H1 (cell line): Measurements from ENCODE around the gene GNAL. TPM values are rescaled to one million over a fixed set of nuclear protein-coding genes. Genes with fewer than 3 reads are reported as not detected.
A peak's percentile ranks its signal among the peaks of the same experiment; 100 is the strongest.

Experiments
- BCL11A ChIP-seq, 2 experiments: IDR thresholded peaks; one replicate each; pipeline ENCODE4 v1.6.1; 2011; ENCODE audit warnings: low read depth in 2 of 2, low read length in 2 of 2, mild to moderate bottlenecking in 2 of 2
- CHD7 ChIP-seq: fragments of 300-600 bp; sonication (generic); IDR thresholded peaks from 2 replicates; pipeline ENCODE4 v1.7.1; 2012; ENCODE audit warnings: low read length, moderate library complexity, mild to moderate bottlenecking, inconsistent platforms; ENCODE audit not compliant: insufficient replicate concordance
- EGR1 ChIP-seq: IDR thresholded peaks from 2 replicates; pipeline ENCODE4 v1.6.1; 2011; ENCODE audit warnings: low read depth, low read length, borderline replicate concordance
- GABPA ChIP-seq: IDR thresholded peaks from 2 replicates; pipeline ENCODE4 v1.6.1; 2011; ENCODE audit warnings: mild to moderate bottlenecking, low read length, moderate library complexity, borderline replicate concordance; ENCODE audit not compliant: insufficient read depth
- HDAC2 ChIP-seq, 2 experiments: fragments of 300-600 bp in 1 of 2; sonication (generic) in 1 of 2; IDR thresholded peaks; 2 replicates each; pipeline ENCODE4 v1.6.1; 2011 to 2012; ENCODE audit warnings: low read depth in 2 of 2, low read length in 2 of 2, mild to moderate bottlenecking in 2 of 2, moderate library complexity in 2 of 2, borderline replicate concordance in 1 of 2, inconsistent platforms in 1 of 2
- MAFK ChIP-seq: IDR thresholded peaks from 2 replicates; pipeline ENCODE4 v1.6.1; 2012; ENCODE audit warnings: low read depth, mild to moderate bottlenecking, improper control_type of control experiment, low read length
- MAX ChIP-seq: IDR thresholded peaks from 2 replicates; pipeline ENCODE4 v1.6.1; 2012; ENCODE audit warnings: inconsistent platforms
- SAP30 ChIP-seq: fragments of 300-600 bp; sonication (generic); IDR thresholded peaks from 2 replicates; pipeline ENCODE4 v1.7.1; 2012; ENCODE audit warnings: low read length, moderate library complexity, mild to moderate bottlenecking, inconsistent platforms; ENCODE audit not compliant: insufficient read depth, insufficient replicate concordance
- SIRT6 ChIP-seq: IDR thresholded peaks from one replicate; pipeline ENCODE4 v1.7.1; 2012; ENCODE audit warnings: low read length, inconsistent platforms
- SP4 ChIP-seq: IDR thresholded peaks from 2 replicates; pipeline ENCODE4 v1.6.1; 2012; ENCODE audit warnings: low read length, inconsistent platforms
- SUZ12 ChIP-seq: fragments of 200-600 bp; sonication (generic); IDR thresholded peaks from 2 replicates; pipeline ENCODE4 v1.6.1; 2012; ENCODE audit warnings: mild to moderate bottlenecking, inconsistent platforms, low read length, moderate library complexity, mixed read lengths
- polyA plus RNA-seq, 7 experiments: library from polyadenylated mRNA; depleted of rRNA in 3 of 7; stranded (reverse) in 5 of 7; unstranded in 2 of 7; fragments of >200 nt in 5 of 7; fragments of 200-250 nt in 2 of 7; gene quantifications; 1 replicate in 5 of 7; 2 replicates in 1 of 7; 4 replicates in 1 of 7; pipeline versions ENCODE4 v1.2.1 to v1.2.3, GENCODE V29; 2011 to 2013; ENCODE audit warnings: missing spikeins in 2 of 7, mixed read lengths in 2 of 7
- total RNA-seq: library from RNA; stranded (reverse); fragmentation: NEBNext Ultra II Directional; extraction: Animal tissue kit (Norgen Biotek cat#: 25700); gene quantifications from 2 replicates; pipeline ENCODE4 v1.2.1, GENCODE V29; 2021

The GNAL gene
- total and polyA plus RNA-seq, 2 of the 8 experiments (the other 6 are each of a cell fraction or from before 2014, with no cell fraction given) = 13.2 to 18.3 TPM

- TF ChIP-seq EGR1 (no peak), BCL11A (IDR thresholded peaks at IDR 0.05; ENCODE audit: low read depth in 2 of 2, low read length in 2 of 2) (no peak), GABPA (0 out of 2 replicates have a peak, but pooled peaks have one; percentile 32), HDAC2 (IDR thresholded peaks at IDR 0.05; ENCODE audit: borderline replicate concordance in 1 of 2, low read depth in 2 of 2, low read length in 2 of 2) (no peak), SP4 (no peak), MAFK (no peak), SIRT6 (no peak), SUZ12 (no peak), MAX (peak; percentile 55), CHD7 (no peak), SAP30 (no peak)
Measured at GRCh38 chr18:11733031-11733430, 44.0 kb downstream of the GNAL start (continued).
